GM19395 (cell line): ENCODE measurements around the gene PNPLA2.
A peak's percentile ranks its signal among the peaks of the same experiment; 100 is the strongest.

Experiments used
- ATAC-seq: cut with Tn5 transposase; IDR thresholded peaks from one replicate; pipeline ENCODE4 v1.9.1; 2021; ENCODE audit warnings: mild to moderate bottlenecking, moderate library complexity; ENCODE audit not compliant: unreplicated experiment

Gene PNPLA2

GRCh38 chr11:818396-819128, at the start of gene PNPLA2:
Gene PNPLA2 (plus strand): TSS chr11:818914. CDS start chr11:819719, 805 bp downstream.
- no peak for ATAC-seq

GRCh38 chr11:769887-770641, 48.6 kb upstream of the PNPLA2 start:
- no peak for ATAC-seq

- ATAC-seq = no peak
Observed at GRCh38 chr11:770642-771616, 47.8 kb upstream of the PNPLA2 start.

- no peak for ATAC-seq
Observed at GRCh38 chr11:771617-772204, 47.0 kb upstream of the PNPLA2 start.

GRCh38 chr11:772429-773390, 46.0 kb upstream of the PNPLA2 start:
- no peak for ATAC-seq

GRCh38 chr11:773425-773824, 45.3 kb upstream of the PNPLA2 start:
- ATAC-seq = no peak

- ATAC-seq = no peak
Observed at GRCh38 chr11:773830-774229, 44.9 kb upstream of the PNPLA2 start.

GRCh38 chr11:774873-775592, 43.7 kb upstream of the PNPLA2 start:
- no peak for ATAC-seq

- no peak for ATAC-seq
Observed at GRCh38 chr11:776263-776560, 42.5 kb upstream of the PNPLA2 start.

- peak; percentile 33 for ATAC-seq
Observed at GRCh38 chr11:776561-777287, 42.0 kb upstream of the PNPLA2 start.

- ATAC-seq = peak; percentile 68
Observed at GRCh38 chr11:777288-778255, 41.1 kb upstream of the PNPLA2 start, which contains the start of gene GATD1. Gene GATD1 (minus strand): TSS chr11:777487. CDS start chr11:777462, 25 bp downstream.

- no peak for ATAC-seq
Observed at GRCh38 chr11:778976-779954, 39.4 kb upstream of the PNPLA2 start.

GRCh38 chr11:779955-780532, 38.7 kb upstream of the PNPLA2 start:
- no peak for ATAC-seq

GRCh38 chr11:782264-783174, 36.2 kb upstream of the PNPLA2 start:
- no peak for ATAC-seq

GRCh38 chr11:783581-784015, 35.1 kb upstream of the PNPLA2 start:
- no peak for ATAC-seq
